Prostate gland (tissue), 2 donors: ENCODE results near the gene DNAAF5.

Experiments
- POLR2AphosphoS5 ChIP-seq: sonication (generic); formaldehyde crosslinking; IDR thresholded peaks from one replicate; pipeline ENCODE4 v1.6.1; 2017; ENCODE audit warnings: antibody characterized with exemption
- TF ChIP-seq, protein P1 (sequence below), 4 experiments: fragments of 200-600 bp in 2 of 4; fragments of 450-650 bp in 2 of 4; sonication (generic) in 2 of 4; IDR thresholded peaks; 1 replicate in 3 of 4; 2 replicates in 1 of 4; pipeline ENCODE4 v1.5.1; 2016 to 2019; ENCODE audit warnings: antibody characterized with exemption in 4 of 4, mild to moderate bottlenecking in 2 of 4, moderate library complexity in 2 of 4

DNA sequence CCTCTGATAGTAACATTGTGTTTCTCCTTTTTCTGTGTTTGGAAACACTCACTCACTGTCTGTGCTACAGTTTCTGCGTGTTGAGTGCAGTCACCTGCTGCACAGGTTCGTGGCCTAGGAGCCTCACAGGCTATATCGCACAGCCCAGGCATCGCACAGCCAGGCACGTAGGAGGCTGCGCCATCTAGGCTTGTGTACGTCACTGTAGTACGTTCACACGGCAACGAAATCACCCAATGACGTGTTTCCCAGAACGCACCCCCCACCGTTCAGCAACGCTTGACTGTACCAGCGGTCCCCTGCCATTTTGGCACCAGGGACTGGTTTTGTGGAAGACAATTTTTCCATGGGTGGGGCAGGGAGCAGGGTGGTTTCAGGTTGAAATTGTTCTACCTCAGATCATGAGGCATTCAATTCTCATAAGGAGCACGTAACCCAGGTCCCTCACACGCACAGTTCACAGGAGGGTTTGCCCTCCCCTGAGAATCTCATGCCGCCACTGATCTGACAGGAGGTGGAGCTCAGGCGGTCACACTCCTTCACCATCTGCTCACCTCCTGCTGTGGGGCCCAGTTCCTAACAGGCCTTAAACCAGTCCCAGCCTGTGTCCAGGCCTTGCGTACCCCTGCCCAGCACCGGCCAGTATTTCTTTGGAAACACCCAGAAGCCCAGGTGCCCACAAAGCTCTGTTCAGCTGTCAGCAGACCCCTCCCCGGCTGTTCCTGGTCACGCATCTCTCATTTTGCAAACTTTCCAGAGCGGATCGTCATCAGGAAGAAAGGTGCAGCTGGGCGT is 23.8 kb downstream of the DNAAF5 start:
- TF ChIP-seq, protein P1, sequence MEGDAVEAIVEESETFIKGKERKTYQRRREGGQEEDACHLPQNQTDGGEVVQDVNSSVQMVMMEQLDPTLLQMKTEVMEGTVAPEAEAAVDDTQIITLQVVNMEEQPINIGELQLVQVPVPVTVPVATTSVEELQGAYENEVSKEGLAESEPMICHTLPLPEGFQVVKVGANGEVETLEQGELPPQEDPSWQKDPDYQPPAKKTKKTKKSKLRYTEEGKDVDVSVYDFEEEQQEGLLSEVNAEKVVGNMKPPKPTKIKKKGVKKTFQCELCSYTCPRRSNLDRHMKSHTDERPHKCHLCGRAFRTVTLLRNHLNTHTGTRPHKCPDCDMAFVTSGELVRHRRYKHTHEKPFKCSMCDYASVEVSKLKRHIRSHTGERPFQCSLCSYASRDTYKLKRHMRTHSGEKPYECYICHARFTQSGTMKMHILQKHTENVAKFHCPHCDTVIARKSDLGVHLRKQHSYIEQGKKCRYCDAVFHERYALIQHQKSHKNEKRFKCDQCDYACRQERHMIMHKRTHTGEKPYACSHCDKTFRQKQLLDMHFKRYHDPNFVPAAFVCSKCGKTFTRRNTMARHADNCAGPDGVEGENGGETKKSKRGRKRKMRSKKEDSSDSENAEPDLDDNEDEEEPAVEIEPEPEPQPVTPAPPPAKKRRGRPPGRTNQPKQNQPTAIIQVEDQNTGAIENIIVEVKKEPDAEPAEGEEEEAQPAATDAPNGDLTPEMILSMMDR (IDR thresholded peaks at IDR 0.05), result no peak
- no peak for TF ChIP-seq POLR2AphosphoS5
